HG02642 (cell line): Measurements from ENCODE around the gene ADAMTSL1.

ENCODE experiments used
- ATAC-seq: cut with Tn5 transposase; IDR thresholded peaks from one replicate; pipeline ENCODE4 v1.9.1; 2021; ENCODE audit warnings: mild to moderate bottlenecking; ENCODE audit not compliant: unreplicated experiment, poor library complexity

Gene ADAMTSL1

DNA sequence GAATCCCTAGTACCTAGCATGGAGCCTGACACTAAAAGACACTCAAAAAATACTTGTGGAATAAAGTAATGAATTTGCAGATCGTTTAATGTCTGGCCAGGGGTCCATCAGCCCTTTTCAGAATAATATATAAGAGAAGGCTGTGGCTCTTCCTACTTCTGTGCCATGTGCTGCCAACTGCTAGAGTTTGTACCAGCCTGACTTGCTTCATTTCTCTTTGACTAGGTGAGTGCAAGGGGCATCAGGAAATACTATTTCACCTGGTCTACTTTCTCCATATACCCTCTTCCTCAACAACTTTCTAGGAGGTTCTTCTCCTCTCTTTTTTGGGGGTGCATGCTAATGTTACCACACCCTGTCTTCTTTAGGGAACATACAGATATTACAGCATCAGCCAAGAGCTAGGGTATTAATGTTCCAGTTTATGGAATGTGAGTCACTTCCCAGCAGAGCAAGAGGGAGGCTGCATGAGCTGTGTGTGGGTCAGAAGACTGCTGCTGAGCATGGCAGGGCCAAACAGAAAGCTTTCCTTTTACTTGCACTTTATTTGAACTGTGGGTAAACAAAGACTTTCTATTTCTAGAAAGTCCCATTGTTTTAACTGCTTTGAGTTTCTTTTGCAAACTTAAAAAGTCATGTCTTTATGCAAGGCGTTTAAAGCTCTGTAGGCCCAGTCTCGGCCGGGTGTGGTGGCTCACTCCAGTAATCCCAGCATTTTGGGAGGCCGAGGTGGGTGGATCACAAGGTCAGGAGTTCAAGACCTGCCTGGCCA is 158.9 kb downstream of the ADAMTSL1 start:
- ATAC-seq = no peak

DNA sequence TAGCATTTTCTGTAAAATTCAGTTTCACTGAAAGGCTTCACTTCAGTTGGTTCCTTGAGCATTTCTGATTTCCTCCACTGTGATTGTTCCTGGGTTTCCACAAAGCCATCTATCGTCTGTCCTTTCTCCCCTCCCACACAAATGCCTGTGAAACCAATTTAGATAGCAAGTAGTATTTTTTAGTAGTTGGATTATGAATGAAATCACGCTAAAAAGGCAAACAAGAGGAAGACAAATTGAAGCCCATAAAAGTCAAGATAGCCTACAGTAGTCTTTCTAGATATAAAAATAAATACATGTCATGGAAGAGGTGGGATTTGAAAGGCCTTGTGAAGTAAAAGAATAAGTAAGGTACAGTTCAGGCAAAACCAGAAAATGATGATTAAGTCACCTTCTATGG is 162.8 kb downstream of the ADAMTSL1 start:
- no peak for ATAC-seq

DNA sequence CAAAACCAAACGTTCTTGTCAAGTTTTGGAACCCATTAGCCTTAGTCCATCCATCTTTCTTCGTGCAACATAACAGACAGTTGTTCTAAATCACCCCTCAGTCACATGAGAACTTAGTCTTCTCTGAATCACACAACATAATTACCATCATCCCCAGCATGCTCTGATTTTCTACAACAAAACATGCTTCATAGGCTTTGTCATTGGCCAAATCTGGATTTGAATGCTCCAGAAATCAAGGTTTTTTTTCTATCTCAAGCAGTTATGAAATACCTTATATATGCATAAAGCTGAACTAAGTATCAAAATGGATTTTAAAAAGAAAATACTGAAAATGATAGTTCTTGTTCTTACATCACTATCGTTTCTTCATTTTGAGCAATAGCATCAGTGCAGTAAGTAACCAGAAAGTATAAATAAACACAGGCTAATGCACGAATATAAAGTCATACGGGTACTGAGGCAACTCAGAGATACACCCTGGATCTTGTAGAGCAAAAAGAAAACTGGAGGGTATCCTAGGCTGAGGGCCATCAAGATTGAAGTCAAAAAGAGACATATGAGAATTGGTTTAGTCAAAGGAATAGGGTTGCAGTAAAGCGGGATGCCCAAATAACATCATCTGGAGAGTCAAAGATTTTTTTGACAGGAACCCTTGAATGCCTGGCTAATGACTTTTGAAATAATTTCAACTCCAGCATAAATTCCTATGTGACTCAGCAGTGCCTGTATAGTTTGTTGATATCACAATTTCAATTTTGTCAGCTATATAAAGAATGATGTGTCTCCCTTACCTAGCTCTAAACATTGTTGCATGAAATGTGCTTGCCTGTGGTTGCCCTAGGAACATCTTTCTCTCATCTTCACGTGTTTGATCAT is 164.7 kb downstream of the ADAMTSL1 start:
- no peak for ATAC-seq

DNA sequence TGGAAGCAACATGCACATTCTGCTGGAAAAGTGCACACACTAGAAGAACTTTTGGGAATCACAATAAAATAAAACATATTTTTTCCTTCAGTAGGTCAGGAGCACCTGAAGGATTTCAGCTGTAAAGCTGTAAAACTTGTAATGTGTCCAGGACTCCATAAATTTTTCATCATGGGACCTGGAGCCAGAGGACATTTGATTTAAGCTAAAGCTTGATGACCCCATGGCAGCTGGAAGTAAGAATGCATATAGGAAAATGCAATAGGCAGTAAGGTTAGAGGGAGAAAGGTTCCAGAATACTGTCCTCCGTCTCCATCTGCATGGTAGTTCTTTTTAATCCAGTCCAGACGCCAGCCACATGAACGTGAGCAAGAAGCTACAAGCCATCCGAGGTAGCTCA is 166.0 kb downstream of the ADAMTSL1 start:
- no peak for ATAC-seq

DNA sequence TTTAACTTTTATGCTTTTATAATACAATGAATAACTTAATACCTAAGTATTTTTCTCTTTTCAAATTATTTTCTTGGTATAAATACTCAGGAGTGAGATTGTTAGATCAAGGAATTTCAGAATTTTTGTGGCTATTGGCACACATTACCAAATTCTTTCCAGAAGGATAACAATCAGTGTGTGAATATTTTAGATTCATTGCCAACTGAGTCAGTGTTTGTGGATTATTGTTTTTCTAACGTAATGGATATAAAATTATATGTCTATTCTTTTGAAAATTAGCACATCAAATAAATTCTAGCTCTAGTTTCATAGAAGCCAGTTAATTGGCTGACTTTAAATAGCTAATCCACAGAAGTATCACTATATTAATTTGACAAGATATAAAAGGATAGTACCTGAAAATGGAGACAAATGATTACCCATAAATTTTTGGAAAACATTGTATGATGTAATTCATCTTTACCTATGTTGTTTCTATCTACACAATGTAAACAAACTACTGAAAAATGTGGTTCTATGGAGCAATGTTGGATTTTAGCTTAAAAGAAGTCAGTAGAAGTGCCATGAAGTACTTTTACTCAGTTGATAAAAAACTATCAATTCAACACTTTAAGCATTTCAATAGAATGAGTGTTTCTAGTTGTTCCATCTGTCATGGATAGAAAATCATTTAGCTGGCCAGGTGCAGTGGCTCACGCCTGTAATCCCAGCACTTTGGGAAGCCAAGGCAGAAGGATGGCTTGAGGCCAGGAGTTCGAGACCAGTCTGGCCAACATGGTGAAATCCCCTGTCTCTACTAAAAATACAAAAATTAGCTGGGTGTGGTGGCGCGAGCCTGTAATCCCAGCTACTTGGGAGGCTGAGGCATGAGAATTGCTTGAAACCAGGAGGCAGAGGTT is 185.1 kb downstream of the ADAMTSL1 start:
- ATAC-seq = no peak

DNA sequence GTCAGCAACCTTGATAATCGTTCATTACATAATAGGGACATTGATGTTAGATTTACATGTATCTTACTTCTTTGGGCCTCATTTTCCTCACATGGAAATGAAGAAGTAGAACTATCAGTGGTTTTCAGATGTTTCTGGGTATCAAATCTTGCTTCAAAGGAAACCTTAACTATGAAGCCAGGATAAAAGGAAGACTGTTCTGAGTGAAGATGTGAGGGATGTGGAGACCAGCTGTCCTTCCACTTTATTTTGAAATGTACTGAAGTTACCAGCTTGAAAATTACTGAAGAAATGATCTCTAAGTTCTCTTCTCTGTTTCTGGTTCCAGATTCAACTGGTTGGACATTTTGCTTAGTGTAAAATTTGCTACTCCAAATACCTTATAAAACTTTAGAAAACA is 186.0 kb downstream of the ADAMTSL1 start:
- no peak for ATAC-seq

DNA sequence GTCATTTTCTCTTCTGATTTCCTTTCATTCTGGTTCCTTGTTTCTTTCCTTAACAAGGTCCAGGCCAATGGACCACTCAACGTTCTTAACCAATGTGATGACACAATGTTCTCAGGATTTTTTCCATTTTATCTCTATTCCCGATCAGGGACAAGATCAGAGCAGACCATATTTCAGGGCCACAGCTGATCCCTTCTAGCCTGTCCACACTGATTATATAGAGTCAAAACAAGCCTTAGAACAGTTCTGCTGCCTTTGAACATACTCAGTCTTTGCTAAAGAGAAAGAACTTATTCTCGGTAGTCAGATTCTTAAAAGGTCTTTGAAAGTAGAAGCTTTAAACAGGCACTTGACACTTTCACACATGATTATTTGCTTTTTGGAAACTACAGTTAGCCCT is 188.4 kb downstream of the ADAMTSL1 start:
- no peak for ATAC-seq

DNA sequence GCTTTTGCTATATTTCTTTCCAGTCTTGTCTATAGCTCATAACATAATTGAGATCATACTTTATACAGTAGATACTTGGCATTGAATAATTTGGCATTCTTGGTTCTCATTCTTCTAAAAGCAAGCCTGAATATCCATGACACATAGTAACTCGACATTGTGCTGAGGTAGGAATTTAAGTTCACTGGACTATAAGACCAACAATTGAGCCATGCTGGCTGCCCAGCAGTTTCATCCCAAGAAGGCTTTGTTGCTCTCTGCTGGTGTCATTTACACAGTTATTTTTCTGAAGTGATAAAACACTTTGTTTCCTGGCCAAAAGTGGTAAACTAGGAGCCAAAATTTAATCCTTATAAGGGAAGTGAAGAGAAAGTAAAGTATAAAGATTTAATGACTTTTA is 192.0 kb downstream of the ADAMTSL1 start:
- ATAC-seq = no peak

DNA sequence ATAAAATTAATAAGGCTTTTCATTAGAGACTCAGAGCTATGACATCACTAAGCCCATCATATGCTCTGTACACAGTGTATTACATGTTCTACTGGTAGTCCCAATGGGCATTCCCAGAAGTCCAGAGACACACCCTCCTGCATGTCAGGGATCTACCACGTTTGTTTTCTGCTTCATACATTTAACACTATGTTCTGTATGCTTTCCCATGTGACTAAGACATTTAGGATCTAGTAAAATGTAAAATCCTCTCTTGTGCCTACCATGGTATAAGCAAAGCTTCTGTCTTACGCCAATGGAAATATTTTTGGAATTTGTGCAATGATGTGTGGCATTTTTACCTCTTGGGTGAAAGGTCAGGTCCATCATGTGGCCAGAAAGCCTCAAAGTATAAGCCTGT is 192.4 kb downstream of the ADAMTSL1 start:
- ATAC-seq = no peak

DNA sequence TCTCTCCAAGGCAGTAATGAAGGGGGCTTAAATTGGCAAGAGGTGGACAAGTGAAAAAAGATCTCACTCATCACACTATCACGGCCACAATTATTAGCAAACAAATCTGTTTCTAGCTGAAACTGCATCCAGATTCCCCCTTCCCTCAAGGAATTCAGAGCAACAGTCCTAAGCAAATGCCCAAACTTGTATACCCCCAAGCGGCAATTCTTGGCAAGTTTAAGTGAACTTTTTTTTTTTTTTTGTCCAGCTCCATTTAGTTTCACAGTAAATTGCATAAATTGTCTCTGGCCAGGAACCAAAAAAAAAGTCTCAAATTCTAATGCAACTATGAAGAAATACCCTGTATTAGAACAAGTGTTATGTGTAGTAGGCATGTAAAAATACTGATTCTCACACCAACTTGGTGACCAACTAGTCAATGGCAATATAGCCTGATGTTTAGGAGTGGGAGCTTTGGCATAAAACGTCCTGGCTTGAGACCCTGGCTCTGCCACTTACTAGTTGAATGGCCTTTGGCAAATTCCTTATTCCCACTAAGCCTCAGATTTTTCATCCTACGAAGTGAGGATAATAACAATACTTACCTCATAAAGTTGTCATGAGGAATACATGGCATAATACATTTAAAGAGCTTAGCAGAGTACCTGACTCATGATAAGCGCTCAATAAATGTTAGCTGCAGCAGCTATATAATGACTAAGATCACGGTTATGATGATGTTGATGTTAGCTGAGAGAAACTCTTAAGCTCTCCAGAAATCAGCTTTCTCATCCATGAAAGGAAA is 193.2 kb downstream of the ADAMTSL1 start:
- no peak for ATAC-seq

DNA sequence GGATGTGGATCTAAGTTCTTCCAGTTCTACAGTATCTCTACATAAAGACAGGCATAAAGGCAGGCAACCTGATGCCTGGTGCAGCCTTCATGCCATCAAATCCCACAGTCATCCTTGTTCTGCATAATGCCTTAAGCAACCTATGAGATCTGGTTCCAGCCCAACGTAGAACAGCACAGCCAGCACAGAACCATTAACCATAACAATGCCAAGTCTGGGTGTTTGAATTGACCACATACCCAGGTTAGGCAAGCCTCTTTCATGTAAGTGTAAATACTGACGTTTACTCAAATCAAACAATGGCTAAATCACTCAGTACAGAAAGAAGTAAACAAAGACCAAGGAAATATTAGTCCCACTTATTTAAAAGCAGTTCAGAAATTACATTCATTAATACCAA is 195.0 kb downstream of the ADAMTSL1 start:
- ATAC-seq = no peak

DNA sequence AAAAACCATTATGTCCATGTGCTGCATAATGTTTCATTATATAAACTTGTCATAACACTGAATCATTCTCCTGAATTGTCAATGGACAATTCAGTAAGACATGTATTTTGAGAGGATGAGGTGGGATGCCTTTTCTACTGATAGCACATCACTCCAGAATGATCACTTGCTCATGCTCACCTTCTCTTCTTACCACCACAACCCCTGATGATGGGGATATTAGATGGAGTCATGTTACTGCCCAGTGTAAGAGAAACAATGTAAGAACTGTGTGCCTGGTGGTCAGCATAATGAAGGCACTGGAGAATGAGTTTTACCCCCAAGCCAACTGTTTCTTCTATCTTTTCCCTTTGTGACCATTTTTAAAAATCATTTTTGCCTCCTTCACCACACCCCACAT is 198.8 kb downstream of the ADAMTSL1 start:
- no peak for ATAC-seq

DNA sequence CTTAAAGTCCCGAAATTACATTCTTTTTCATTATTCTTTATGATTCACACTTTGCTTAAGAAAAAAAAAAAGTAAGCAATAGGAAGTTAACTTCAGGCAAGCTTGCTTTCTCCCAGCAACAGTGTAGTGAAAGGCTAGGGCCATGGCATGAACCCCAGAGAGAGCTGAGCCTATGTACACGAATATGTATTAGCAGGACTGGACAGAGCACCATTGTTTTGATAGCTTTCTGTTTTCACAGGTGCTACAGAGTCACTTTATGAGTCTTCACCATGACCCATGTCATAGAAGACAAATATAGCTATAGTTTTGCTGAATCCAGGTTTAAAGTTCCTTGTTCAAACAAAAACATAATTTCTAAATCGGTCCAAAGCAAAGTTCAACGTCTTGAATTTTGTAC is 199.2 kb downstream of the ADAMTSL1 start:
- no peak for ATAC-seq

DNA sequence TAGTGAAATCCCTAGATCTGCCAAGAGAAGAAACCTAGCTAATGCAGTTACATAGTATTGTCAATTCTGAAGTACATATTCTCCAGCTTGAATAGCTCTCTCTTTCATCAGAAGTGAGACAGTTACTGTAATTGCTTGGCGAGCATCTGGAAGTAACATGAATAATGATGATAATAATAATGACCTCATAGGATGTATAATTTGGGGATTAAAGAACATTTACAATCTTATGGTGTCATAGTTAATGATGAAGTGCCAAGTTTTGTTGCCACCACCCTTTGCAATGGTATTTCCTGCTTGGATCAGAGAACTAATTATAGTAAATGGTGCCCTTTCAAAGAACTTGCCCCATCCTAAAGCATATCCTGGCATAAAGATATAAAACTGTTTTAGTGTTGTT is 201.4 kb downstream of the ADAMTSL1 start:
- ATAC-seq = no peak

DNA sequence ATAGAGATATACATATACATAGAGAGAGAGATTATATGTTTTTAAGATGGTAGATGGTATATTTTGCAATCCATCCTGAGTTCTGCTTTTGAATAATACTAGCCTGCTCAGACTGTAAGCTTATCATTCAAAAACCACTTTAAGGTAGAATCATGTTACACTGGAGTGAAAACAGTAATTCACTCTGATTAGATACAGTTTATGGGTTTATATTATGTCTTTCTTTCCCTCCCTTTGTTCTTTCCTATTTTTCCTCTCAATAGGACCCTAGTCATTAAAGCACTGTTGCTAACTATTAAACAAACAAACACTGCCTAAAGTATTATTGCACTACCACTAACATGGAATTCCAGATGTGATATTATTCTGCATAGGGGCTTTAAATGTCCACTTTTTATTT is 202.0 kb downstream of the ADAMTSL1 start:
- no peak for ATAC-seq

DNA sequence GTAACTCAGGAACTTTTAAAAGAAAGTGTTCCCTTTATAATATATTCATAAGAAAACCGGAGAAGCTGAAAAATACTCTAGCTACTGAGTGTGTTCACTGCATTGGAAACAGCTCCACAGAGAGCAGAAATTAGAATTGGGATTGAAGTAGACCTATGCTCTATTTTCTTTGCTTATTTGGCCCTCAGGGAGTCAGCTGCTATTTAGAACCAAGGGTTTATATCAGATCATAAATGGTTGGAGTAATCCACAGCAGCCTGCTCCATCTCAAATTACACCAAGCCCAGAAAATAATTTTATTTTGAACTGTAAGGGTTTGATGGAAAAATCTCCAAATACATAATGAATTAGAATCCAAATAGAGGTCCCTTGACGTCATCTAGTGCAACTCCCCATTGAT is 202.6 kb downstream of the ADAMTSL1 start:
- ATAC-seq = no peak

DNA sequence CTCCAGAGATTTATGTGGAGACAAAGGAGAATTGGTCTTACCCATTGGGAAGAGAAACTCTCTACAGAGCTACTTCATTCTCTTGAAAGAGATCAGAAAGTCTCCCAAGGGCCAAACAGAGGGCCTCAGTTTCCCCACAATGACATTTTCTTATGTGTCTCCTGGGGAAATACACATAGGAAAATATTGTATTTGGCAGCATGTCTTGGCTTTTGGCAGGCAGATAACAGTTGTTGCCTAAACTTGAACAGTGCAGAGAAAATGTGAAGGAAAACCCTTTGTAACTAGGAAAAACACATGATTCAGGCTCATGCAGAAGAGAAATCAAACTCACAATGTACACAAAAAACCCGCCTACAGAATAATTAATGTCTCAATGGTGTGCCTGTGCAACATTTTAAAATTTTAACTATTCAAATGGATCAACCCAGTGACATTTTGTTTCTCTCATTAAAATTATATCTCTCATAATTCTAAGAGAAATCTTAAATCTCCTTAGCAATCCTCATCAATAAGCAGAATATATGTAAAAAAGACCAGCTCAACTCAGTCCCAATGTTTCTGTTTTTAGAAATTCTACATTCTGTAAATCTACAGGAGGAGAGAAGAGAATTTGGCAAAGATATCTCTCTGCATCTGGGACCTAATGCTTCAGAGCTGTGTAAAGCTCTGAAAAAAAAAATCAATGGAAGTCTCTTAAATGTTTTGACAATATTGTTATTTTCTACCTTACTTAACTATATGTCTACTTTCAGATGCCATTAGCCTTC is 205.1 kb downstream of the ADAMTSL1 start:
- ATAC-seq = no peak

DNA sequence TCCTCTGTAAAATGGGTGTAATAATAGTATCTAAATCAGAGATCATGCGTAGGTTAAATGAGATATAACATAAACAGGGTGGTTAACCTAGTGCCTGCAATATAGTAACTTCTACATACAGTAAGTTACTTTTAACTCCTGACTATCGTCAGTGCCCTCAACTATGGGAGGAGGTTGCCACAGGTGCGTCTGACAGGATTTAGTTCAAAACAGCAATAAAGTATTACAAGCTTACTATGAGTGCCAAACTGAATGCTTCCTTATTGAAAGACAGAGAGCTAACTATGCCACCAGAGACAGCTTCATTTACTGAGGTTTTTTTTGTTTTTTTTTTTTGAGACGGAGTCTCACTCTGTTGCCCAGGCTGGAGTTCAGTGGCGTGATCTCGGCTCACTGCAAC is 209.0 kb downstream of the ADAMTSL1 start:
- no peak for ATAC-seq

DNA sequence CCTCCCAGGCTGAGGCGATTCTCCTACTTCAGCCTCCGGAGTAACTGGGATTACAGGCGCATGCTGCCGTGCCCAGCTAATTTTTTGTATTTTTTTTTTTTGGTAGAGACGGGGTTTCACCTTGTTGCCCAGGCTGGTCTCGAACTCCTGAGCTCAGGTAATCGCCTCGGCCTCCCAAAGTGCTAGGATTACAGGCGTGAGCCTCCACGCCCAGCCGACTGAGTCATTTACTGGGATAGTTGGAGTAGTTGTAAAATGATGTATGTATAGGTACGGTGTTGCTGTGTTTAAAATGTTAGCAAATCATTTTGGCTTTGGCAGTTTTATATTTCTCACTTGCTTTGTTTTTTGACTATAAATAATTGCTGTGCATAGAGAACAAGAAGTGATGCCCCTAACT is 209.4 kb downstream of the ADAMTSL1 start:
- ATAC-seq = no peak
